Measurements from ENCODE around the gene MYL3.

- TF ChIP-seq EZH2 (IDR thresholded peaks at IDR 0.05; ENCODE audit: low read length) = no peak
- no peak for TF ChIP-seq CTCF (optimal IDR thresholded peaks at IDR 0.05 in 1 of 3, IDR thresholded peaks at IDR 0.05 in 1 of 3, conservative IDR thresholded peaks at IDR 0.05 in 1 of 3; ENCODE audit: extremely low read depth in 1 of 3, insufficient read depth in 2 of 3, low read length in 3 of 3)
These were observed 747 bp downstream of the MYL3 start for GRCh38 chr3:46862369-46863025.
